Ishikawa (cell line): ENCODE results near the gene NLRP4.

Source experiments
- CEBPB ChIP-seq: IDR thresholded peaks from 2 replicates; pipeline ENCODE4 v1.6.1; 2012
- CREB1 ChIP-seq: IDR thresholded peaks from 2 replicates; pipeline ENCODE4 v1.6.1; 2012; ENCODE audit warnings: low read depth
- EP300 ChIP-seq: IDR thresholded peaks from 2 replicates; pipeline ENCODE4 v1.6.1; 2012; ENCODE audit warnings: borderline replicate concordance
- FOXM1 ChIP-seq: IDR thresholded peaks from 2 replicates; pipeline ENCODE4 v1.6.1; 2012; ENCODE audit warnings: low read depth, borderline replicate concordance
- NFIC ChIP-seq: IDR thresholded peaks from 2 replicates; pipeline ENCODE4 v1.6.1; 2012
- RAD21 ChIP-seq: IDR thresholded peaks from 2 replicates; pipeline ENCODE4 v1.6.1; 2012; ENCODE audit warnings: low read depth
- TAF1 ChIP-seq: IDR thresholded peaks from 2 replicates; pipeline ENCODE4 v1.6.1; 2012; ENCODE audit warnings: low read depth, mild to moderate bottlenecking
- TEAD4 ChIP-seq: IDR thresholded peaks from 2 replicates; pipeline ENCODE4 v1.6.1; 2012
- YY1 ChIP-seq: IDR thresholded peaks from 2 replicates; pipeline ENCODE4 v1.6.1; 2012; ENCODE audit warnings: low read depth
- TF ChIP-seq, protein P1 (sequence below): IDR thresholded peaks from 2 replicates; pipeline ENCODE4 v1.6.1; 2012; ENCODE audit warnings: low read depth, mild to moderate bottlenecking
- TF ChIP-seq, protein P2 (sequence below): IDR thresholded peaks from 2 replicates; pipeline ENCODE4 v1.6.1; 2012

DNA sequence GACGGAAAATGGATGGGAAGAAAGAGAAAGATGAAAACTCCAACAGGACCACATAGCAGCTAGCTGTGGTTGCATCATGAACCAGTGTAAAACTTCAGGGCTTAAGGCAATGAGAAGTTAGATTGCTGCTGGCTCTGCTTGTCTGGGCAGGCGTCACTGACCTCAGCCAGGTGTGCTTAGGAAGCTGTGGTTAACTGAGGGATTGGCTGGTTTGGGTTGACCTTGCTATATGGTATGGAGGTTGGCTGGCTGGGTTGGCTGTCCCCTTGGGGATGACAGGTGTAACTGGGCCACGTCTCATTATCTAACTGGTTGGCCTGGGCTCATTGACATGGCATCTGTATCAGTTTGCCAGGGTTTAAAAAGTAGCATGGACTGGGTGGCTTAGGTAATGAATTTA lies 40.9 kb downstream of the NLRP4 start:
- no peak for TF ChIP-seq CREB1
- TF ChIP-seq, protein P1, sequence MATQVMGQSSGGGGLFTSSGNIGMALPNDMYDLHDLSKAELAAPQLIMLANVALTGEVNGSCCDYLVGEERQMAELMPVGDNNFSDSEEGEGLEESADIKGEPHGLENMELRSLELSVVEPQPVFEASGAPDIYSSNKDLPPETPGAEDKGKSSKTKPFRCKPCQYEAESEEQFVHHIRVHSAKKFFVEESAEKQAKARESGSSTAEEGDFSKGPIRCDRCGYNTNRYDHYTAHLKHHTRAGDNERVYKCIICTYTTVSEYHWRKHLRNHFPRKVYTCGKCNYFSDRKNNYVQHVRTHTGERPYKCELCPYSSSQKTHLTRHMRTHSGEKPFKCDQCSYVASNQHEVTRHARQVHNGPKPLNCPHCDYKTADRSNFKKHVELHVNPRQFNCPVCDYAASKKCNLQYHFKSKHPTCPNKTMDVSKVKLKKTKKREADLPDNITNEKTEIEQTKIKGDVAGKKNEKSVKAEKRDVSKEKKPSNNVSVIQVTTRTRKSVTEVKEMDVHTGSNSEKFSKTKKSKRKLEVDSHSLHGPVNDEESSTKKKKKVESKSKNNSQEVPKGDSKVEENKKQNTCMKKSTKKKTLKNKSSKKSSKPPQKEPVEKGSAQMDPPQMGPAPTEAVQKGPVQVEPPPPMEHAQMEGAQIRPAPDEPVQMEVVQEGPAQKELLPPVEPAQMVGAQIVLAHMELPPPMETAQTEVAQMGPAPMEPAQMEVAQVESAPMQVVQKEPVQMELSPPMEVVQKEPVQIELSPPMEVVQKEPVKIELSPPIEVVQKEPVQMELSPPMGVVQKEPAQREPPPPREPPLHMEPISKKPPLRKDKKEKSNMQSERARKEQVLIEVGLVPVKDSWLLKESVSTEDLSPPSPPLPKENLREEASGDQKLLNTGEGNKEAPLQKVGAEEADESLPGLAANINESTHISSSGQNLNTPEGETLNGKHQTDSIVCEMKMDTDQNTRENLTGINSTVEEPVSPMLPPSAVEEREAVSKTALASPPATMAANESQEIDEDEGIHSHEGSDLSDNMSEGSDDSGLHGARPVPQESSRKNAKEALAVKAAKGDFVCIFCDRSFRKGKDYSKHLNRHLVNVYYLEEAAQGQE, result no peak
- TF ChIP-seq EP300, result no peak
- TF ChIP-seq FOXM1, result no peak
- TF ChIP-seq RAD21, result no peak
- no peak for TF ChIP-seq CEBPB
- TF ChIP-seq, protein P2, sequence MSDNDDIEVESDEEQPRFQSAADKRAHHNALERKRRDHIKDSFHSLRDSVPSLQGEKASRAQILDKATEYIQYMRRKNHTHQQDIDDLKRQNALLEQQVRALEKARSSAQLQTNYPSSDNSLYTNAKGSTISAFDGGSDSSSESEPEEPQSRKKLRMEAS, result no peak
- no peak for TF ChIP-seq YY1
- no peak for TF ChIP-seq TAF1
- TF ChIP-seq NFIC, result no peak
- TF ChIP-seq TEAD4, result no peak
